ENCODE measurements around the gene HNRNPLL.
"Not testable (repeated sequence)": the region's sequence is repeated elsewhere in the genome, so short reads cannot be mapped to it uniquely, and the experiment has no call there.

Gene HNRNPLL

DNA sequence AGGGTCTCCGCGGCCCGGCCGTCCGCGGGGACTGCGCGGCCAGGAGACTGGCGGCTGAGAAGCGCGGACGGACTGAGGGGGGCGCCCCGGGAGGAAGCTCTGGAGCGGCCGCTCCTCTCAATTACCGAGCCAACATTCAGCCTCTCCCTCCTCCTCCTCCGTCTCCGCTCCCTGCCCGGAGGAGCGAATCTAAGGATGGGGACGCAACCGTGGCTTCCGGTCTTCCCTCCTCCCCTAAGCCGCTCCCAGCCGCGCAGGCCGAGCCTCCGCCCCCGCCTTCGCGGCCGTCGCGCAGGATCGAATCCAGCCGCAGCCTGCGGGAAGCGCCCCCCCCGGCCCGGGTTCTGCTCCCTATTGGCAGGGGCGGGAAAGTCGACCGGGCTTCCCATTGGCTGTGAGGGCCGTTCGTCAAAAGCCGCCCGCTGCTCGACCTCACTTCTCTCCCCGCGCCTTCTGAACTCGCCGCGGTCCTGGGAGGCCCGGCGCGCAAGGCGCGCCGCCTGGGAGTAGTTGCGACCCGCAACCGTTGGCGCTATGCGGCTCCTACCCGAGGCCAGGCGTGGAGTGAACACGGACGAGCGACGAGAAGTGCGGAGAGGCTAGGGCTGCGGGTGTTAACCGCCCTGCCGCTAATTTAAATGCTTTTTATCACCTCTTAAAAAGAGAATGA lies at the start of gene HNRNPLL:
TSS of gene HNRNPLL (minus strand) at position 197 of the 670 bp plus-strand sequence. CDS start 302 bp downstream, outside the sequence.
- peak; percentile 98 for DNase-seq (ENCODE audit: low read depth)

DNA sequence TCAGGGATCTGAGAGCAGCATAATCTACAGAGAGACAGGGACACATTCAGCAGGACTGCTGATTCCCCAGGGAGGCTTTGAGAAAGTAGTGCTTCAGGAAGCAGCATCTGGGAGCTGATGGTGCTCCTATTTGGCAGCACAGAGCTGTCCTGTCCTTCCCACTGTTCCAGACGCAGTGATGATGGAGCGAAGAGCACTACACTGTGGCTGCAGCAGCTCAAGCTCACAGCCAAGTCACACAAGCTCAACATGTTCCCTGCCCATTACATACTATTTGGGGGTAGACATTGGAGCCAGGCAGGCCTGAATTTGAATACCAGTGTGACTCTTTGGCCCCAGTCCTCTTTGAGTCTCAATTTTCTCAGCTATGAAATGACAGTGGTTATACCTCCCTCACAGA lies 48.0 kb upstream of the HNRNPLL start:
- no peak for DNase-seq (ENCODE audit: low read depth)

DNA sequence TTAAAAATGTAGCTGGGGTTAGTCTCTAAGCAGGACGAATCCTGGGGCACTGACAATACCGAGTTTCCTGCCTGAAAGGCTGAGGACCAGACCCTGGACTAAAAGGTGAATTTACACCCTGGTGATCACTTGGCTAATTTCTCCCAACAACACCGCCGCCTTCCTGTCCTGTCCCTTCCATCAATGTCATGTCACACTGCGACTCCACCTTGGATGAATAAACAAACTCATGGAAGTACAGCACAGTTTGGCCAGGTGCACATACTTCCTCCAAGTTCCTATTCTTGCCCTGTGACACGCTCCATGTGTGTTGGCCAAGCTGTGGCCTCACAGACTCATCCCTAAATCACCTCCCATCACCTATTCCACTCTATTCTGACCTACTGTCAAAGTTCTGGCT lies 47.3 kb upstream of the HNRNPLL start:
- DNase-seq (ENCODE audit: low read depth): no peak

DNA sequence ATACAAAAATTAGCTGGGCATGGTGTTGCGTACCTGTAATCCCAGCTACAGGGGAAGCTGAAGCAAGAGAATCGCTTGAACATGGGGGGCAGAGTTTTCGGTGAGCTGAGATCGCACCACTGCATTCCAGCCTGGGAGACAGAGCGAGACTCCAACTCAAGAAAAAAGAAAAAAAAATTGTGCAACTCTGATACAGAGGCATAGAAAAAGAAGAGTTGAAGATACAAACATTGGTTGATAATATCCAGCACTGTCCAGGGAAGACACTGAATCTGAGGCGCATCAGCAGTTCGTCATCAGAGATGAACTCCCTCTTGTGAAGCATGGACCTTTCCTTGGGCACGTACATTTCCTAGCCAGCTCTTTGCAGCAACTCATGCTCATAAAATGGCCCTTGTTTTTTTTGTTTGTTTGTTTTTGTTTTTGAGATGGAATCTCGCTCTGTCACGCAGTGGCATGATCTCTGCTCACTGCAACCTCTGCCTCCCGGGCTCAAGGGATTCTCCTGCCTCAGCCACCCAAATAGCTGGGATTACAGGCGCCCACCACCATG lies 46.5 kb upstream of the HNRNPLL start:
- no peak for DNase-seq (ENCODE audit: low read depth)

DNA sequence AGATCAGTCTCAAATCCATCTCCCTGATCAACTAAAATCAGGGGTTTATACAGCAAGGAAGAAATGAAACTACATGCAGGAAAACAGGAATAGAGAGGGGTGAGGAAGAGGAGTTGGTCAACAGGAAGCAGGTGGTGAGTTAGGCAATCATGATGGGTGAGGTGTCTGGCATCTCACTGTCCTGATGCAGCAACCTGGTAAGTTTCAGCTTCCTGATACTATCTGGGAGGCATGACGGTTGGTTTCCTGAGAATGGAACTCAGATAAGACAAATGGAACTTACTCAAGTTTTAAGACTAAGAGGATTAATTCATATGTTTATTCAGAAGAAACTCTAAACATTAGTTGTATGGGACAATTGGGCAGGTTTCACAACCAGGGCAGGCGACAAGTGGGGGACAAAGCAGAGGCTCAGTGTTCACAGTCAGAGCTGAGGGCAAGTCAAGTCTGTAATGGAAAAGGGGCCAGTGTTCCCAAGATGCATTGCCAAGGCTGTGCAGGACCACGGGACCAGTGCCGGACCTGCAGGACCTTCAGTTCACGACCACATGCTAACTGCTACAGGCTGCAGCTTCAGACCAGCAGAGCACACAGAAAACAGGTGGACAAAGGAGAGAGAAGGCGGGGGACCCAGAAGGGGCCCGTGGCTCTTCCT lies 45.5 kb upstream of the HNRNPLL start:
- no peak for DNase-seq (ENCODE audit: low read depth)

DNA sequence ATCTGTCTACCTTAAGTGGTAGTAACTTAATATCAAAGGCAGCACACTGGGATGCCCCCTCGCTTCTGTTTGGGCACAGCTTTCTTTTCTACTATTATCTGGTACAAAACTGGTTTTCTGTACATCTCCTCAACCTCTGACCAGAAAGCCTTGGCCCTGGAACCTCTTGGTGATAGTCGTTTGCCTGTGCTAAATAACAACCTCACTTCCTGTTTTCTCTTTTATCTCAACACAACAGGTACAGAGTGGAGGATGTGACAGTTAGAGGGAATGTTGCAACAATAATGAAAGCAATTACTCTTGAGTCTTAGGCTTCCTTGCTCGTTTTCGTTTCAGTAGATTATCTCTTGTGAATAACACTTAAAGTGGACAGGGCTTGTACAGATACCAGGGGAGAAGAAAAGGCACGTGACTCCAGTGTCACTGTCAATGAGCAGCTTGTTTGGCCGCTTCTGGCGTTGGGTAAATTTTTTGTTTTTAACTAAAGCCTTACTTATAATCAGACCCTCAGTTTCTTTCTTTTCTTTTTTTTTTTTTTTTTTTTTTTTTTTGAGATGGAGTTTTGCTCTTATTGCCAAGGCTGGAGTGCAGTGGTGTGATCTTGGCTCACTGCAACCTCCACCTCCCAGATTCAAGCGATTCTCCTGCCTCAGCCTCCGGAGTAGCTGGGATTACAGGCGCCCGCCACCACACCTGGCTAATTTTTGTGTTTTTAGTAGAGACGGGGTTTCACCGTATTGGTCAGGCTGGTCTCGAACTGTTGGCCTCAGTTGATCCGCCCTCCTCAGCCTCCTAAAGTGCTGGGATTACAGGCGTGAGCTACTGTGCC lies 41.2 kb upstream of the HNRNPLL start:
- not testable (repeated sequence) for DNase-seq (ENCODE audit: low read depth)

DNA sequence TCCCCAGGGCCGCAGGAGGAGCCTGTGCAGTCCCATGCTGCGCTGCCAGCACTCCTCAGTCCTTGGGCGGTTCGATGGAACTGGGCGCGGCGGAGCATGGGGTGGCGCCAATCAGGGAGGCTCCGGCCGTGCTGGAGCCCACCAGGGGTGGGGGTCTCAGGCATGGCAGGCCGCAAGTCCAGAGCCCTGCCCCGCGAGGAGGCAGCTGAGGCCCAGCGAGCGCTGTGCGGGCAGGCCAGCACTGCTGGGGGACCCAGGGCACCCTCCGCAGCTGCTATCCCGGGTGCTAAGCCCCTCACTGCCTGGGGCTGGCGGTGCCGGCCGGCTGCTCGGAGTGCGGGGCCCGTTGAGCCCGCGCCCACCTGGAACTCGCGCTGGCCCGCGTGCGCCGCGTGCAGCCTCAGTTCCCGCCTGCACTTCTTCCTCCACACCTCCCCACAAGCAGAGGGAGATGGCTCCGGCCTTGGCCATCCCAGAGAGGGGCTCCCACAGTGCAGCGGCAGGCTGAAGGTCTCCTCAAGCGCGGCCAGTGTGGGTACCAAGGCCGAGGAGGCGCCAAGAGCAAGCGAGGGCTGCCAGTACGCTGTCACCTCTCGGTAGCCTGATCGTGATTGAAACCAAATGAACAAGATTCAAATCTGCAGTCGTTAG lies 40.4 kb upstream of the HNRNPLL start:
- DNase-seq (ENCODE audit: low read depth): no peak

DNA sequence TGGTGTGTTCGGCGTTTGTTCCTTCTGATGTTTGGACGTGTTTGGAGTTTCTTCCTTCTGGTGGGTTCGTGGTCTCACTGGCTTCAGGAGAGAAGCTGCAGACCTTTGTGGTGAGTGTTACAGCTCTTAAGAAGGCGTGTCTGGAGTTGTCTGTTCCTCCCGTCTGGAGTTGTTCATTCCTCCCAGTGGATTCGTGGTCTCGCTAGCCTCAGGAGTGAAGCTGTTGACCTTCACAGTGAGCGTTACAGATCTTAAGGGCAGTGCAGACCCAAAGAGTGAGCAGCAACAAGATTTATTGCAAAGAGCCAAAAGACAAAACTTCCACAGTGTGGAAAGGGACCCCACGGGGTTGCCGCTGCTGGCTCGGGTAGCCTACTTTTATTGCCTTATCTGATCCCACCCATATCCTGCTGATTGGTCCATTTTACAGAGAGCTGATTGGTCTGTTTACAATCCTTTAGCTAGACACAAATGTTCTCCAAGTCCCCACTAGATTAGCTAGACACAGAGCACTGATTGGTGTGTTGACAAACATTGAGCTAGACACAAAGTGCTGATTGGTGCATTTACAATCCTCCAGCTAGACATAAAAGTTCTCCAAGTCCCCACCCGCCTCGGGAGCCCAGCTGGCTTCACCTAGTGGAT lies 39.8 kb upstream of the HNRNPLL start:
- not testable (repeated sequence) for DNase-seq (ENCODE audit: low read depth)

DNA sequence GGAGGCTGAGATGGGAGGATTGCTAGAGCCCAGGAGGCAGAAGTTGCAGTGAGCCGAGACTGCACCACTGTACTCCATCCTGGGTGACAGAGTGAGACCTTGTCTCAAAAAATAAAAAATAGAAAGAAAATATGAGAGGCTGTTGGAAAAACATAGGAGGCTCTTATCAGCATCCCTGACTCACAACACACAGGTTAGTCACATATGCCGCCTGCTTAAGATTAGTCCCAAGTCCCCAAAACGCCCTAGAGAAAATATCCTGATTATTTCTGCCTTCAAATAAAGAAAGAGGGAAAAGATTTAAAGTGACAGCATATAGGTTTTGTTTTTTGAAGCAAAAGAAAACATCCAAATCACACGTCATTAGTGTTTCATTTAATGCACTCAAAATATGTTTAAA lies 33.3 kb upstream of the HNRNPLL start:
- DNase-seq (ENCODE audit: low read depth): no peak

DNA sequence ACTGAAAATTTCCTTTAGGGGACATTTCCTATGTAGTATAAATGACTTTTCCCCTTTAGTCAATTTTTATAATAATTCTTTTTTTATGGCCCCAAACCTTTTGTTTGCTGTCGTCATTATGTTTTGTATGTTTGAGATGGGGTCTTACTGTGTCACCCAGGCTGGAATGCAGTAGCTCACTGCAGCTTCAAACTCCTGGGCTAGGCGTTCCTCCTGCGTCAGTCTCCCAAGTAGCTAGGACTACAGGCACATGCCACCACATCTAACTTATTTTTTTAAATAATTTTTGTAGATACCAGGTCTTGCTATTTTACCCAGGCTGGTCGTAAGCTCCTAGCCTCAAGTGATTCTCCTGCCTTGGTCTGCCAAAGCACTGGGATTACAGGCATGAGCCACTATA lies 32.4 kb upstream of the HNRNPLL start:
- no peak for DNase-seq (ENCODE audit: low read depth)

DNA sequence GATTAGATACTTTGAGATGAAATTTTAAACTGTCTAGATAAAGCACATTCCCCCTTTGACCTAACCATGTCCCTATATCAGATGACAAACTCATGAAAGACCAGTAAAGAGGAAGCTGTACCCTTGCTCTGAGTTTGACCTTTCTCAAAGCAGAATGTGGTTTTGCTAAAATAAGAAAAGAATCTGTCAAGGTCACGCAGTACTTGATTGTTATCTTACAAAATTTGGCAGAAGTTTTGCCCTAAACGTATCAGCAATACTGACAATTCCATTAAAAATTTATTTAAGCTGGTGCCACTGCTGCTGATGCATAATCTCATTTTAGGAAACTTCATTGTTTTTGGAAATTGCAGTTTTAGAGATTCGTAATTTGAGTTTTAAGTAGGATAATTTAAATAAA lies 32.0 kb upstream of the HNRNPLL start:
- no peak for DNase-seq (ENCODE audit: low read depth)

DNA sequence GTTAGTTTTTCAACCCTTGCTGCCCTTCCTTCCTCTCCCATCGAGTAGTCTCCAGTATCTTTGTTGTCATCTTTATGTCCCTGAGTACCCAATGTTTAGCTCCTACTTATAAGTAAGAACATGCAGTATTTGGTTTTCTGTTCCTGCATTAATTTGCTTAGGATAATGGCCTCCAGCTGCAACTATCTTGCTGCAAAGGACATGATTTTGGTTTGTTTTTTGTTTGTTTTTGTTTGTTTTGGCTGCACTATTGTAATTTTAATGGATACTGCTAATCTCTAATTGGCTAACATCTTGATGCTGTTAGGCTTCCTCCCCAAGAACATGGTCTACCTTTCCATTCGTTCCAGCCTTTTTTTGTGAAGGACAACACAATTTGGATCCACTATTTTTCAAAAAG lies 31.2 kb upstream of the HNRNPLL start:
- no peak for DNase-seq (ENCODE audit: low read depth)

DNA sequence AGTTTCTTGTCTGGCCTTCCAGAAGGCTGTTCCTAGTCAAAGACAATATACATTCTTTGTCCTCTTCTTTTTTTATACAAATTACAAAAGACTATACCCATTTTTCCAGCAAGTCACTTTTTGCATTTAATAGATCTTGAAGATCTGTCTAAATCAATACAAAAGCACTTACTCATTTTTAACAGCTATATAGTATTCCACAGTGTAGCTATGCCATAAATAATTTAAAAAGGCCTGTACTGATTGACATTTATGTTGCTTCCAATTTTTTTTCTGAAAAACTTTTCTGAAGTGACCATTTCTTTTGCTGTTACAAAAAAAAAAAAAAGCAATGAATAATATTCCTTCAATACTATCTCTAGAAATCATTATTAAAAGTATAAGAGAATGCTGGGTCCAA lies 30.3 kb upstream of the HNRNPLL start:
- no peak for DNase-seq (ENCODE audit: low read depth)

DNA sequence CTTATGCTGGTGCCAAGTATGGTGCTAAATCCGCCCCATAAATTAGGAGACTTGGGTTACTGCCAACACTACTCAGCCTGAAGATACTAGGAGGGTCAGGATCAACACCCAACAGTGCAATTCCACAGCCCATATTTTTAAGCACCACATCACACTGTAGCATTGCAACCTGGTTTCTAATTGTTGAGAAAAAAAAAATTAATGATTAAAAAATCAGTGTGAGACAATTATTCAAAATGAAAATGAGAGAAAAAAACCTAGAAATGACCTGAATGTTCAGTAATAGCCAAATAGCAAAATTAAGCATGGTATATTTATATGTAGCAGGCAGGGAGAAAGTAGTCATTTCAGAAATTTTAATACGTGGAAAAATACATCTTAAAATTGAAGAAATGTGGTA lies 29.2 kb upstream of the HNRNPLL start:
- no peak for DNase-seq (ENCODE audit: low read depth)

DNA sequence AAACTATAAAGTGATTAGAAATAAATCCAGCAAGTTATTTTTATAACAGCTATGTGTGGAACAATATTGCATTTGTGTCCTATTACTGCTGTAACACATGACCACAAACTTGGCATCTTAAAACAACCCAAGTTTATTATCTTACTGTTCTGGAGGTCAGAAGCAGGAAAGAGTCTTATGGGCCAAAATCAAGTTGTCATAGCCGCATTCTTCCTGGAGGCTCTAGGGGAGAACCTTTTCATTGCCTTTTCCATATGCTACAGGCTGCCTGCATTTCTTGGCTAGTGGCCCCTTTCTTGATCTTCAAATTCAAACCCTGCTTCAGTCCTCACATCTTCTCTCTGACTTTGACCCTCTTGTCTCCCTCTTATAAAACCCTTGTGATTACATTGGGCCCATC lies 27.0 kb upstream of the HNRNPLL start:
- no peak for DNase-seq (ENCODE audit: low read depth)

DNA sequence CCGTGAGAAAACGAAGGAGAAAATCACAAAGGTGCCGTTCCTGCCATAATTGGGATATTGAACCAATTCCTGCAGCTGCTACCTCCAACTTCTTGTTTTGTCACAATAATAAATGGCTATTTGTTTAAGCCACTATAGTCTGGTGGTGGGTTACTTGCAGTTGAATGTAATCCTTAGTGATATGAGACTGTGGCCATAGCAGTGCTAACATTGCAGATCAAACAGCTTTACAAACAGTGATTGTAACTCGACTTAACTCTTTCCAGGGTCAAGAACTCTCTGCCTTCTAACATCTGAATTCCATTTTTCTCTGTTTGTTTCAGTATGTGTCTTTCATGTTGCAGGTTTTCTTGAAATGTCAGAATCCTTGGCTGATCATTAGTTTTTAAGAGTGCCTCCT lies 24.7 kb upstream of the HNRNPLL start:
- DNase-seq (ENCODE audit: low read depth): no peak

DNA sequence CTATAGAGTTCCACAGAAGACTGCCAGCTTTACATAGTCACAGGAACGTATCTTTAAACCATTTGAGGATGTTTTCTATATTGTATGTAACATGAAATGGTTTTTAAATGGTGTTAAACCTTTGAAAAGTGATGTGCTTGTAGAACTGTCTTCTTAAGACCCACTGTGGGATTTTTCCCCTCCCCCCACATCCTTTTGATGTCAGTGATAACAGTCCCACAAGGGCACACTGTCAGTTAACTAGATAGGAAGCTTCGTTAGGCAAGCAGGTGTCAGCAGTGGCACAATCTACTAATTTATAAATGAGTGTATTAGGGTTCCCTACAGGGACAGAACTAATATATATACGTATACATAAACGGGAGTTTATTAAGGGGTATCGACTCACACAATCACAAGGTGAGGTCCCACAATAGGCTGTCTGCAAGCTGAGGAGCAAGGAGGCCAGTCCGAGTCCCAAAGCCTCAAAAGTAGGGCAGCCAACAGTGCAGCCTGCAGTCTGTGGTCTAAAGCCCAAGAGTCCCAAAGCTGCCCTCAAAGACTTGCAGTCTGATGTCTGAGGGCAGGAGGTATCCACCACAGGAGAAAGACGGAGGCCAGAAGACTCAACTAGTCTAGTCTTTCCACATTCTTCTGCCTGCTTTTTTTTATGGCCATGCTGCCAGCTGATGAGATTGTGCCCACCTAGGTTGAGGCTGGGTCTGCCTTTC lies 23.8 kb upstream of the HNRNPLL start:
- DNase-seq (ENCODE audit: low read depth): no peak

DNA sequence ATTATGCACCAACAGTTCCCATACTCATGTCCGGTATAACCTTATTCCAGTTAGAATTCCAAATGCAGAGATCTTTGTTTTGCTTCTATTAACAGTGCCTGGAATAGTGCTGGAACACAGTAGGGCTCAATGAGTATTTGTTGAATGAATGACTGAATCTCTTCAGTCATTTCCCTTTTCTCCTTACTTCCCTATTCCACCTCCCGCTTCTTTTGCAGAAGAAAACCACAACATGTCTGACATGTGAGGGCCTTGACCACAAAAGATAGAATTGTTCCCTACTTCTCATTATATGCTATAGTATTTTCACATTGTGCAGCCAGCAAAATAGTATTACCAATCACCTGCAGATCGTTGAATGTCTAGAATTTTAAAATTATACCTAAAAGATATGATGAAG lies 19.5 kb upstream of the HNRNPLL start:
- no peak for DNase-seq (ENCODE audit: low read depth)

DNA sequence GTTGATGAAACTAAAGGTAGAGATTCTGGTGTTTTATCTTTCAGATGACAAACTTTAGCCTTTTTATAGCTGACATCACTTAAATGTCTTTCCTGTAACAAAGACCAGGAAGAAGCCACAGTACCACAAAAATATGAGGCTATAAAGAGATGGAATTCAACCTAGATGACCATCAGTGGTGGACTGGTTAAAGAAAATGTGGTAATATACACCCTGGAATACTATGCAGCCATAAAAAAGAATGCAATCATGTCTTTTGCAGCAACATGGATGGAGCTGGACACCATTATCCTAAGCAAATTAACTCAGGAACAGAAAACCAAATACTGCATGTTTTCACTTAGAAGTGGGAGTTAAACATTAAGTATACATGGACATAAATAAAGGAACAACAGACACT lies 18.3 kb upstream of the HNRNPLL start:
- DNase-seq (ENCODE audit: low read depth): no peak

DNA sequence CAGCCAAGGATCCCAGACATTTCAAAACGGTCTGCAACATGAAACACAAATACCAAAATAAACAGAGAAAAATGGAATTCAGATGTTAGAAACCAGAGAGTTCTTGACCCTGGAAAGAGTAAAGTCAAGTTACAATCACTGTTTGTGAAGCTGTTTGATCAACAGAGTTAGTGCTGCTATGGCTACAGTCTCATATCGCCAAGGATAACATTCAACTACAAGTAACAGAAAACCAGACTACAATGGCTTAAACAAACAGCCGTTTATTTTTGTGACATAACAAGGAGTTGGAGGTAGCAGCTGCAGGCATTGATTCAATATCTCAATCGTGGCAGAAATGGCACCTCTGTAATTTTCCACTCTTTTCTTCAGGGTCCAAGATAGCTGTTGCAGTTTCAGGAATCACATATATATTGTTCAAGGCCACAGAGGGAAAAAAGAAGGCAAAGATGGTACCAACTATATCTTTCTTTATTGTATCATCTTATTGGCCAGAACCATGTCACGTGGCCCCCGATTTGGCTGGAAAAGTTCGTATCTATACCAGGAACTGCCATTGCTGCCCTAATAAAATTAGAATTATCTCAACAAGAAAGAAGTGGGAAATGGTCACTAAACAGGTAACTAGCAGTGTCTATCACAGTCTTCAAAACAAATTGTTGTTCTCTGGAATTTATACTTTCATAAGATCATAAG lies 17.7 kb upstream of the HNRNPLL start:
- no peak for DNase-seq (ENCODE audit: low read depth)
